ENCODE measurements around the gene MUC6.

Gene MUC6

GRCh38 chr11:1035577-1036283, 788 bp downstream of the MUC6 start:
- DNase-seq: no peak

GRCh38 chr11:1034456-1035295, 1.8 kb downstream of the MUC6 start:
- no peak for DNase-seq

GRCh38 chr11:1034001-1034400, 2.5 kb downstream of the MUC6 start:
- DNase-seq: no peak

GRCh38 chr11:1033016-1033798, 3.3 kb downstream of the MUC6 start:
- no peak for DNase-seq

- no peak for DNase-seq
Observed at GRCh38 chr11:1032310-1032891, 4.1 kb downstream of the MUC6 start.

GRCh38 chr11:1031121-1031899, 5.2 kb downstream of the MUC6 start:
- DNase-seq: no peak

- DNase-seq: no peak
Observed at GRCh38 chr11:1030556-1030955, 6.0 kb downstream of the MUC6 start.

- DNase-seq: no peak
Observed at GRCh38 chr11:1030086-1030485, 6.4 kb downstream of the MUC6 start.

- DNase-seq: no peak
Observed at GRCh38 chr11:1029654-1030053, 6.9 kb downstream of the MUC6 start.

GRCh38 chr11:1029051-1029450, 7.5 kb downstream of the MUC6 start:
- no peak for DNase-seq

- no peak for DNase-seq
Observed at GRCh38 chr11:1028616-1029015, 7.9 kb downstream of the MUC6 start.

GRCh38 chr11:1028291-1028540, 8.3 kb downstream of the MUC6 start:
- no peak for DNase-seq

GRCh38 chr11:1027483-1028290, 8.8 kb downstream of the MUC6 start:
- no peak for DNase-seq

GRCh38 chr11:1026641-1027482, 9.7 kb downstream of the MUC6 start:
- no peak for DNase-seq

GRCh38 chr11:1026163-1026450, 10.4 kb downstream of the MUC6 start:
- DNase-seq: no peak

GRCh38 chr11:1025410-1026162, 10.9 kb downstream of the MUC6 start:
- DNase-seq: no peak

- no peak for DNase-seq
Observed at GRCh38 chr11:1024597-1025409, 11.7 kb downstream of the MUC6 start.

- DNase-seq: no peak
Observed at GRCh38 chr11:1023811-1024596, 12.5 kb downstream of the MUC6 start.
